K562 (cell line): Measurements from ENCODE around the gene FRMPD1. TPM values are rescaled to one million over a fixed set of nuclear protein-coding genes. Genes with fewer than 3 reads are reported as not detected.

Source experiments
- ARID3A ChIP-seq: IDR thresholded peaks from 2 replicates; pipeline ENCODE4 v1.6.1; 2012; ENCODE audit warnings: low read depth, low read length, improper control_type of control experiment, borderline replicate concordance
- CLOCK ChIP-seq: fragments of 250-450 bp; sonication (Bioruptor Pico); IDR thresholded peaks from 2 replicates; pipeline ENCODE4 v1.4.0; 2020; ENCODE audit warnings: mild to moderate bottlenecking, moderate library complexity, borderline replicate concordance
- GTF2B ChIP-seq: IDR thresholded peaks from 2 replicates; pipeline ENCODE4 v1.6.1; 2011; ENCODE audit not compliant: insufficient read length; ENCODE audit errors: extremely low read depth
- HOMEZ ChIP-seq: fragments of 250-450 bp; sonication (Bioruptor Pico); IDR thresholded peaks from 2 replicates; pipeline ENCODE4 v1.4.0; 2020; ENCODE audit warnings: mild to moderate bottlenecking, moderate library complexity
- RERE ChIP-seq: sonication (generic); formaldehyde crosslinking; IDR thresholded peaks from 2 replicates; pipeline ENCODE4 v1.8.0; 2023; ENCODE audit warnings: missing genetic modification reagents, mild to moderate bottlenecking, borderline replicate concordance
- SNIP1 ChIP-seq: fragments of 450-650 bp; IDR thresholded peaks from 2 replicates; pipeline ENCODE4 v1.7.1; 2017; ENCODE audit warnings: low read depth, mild to moderate bottlenecking
- ZBTB2 ChIP-seq: fragments of 450-650 bp; IDR thresholded peaks from 2 replicates; pipeline ENCODE4 v1.6.1; 2016; ENCODE audit warnings: antibody characterized with exemption
- ZNF589 ChIP-seq: fragments of 200-800 bp; sonication (Bioruptor generic); IDR thresholded peaks from 2 replicates; pipeline ENCODE4 v1.6.1; 2016; ENCODE audit warnings: low read depth, missing genetic modification characterization, missing compliant biosample characterization
- polyA plus RNA-seq, 8 experiments: library from polyadenylated mRNA; depleted of rRNA in 4 of 8; stranded (reverse) in 5 of 8; unstranded in 3 of 8; fragments of >200 nt; fragmentation: Nextera tagmentation in 2 of 8; fragmentation: Illumina TruSeq in 1 of 8; extraction: Ambion mirVana in 2 of 8; extraction: Trizol in 1 of 8; gene quantifications; 2 replicates each; pipeline versions ENCODE4 v1.2.1 to v1.2.3, GENCODE V29; 2011 to 2014; ENCODE audit warnings: inconsistent platforms in 1 of 8, missing spikeins in 1 of 8
- total RNA-seq, 7 experiments: library from RNA; depleted of rRNA in 6 of 7; stranded (reverse); fragments of >200 nt in 6 of 7; fragmentation: Illumina TruSeq in 2 of 7; extraction: Trizol in 2 of 7; gene quantifications; 2 replicates each; pipeline versions ENCODE4 v1.2.1 to v1.2.3, GENCODE V29; 2011 to 2021; ENCODE audit warnings: low replicate concordance in 1 of 7
- TF ChIP-seq, protein P1 (sequence below): fragments of 250-450 bp; sonication (Bioruptor Pico); IDR thresholded peaks from 2 replicates; pipeline ENCODE4 v1.8.0; 2022; ENCODE audit warnings: moderate library complexity, mild to moderate bottlenecking, inconsistent platforms

The FRMPD1 gene
- total and polyA plus RNA-seq, 9 of the 15 experiments (the other 6 are each of a cell fraction or from before 2014, with no cell fraction given) = not detected

DNA sequence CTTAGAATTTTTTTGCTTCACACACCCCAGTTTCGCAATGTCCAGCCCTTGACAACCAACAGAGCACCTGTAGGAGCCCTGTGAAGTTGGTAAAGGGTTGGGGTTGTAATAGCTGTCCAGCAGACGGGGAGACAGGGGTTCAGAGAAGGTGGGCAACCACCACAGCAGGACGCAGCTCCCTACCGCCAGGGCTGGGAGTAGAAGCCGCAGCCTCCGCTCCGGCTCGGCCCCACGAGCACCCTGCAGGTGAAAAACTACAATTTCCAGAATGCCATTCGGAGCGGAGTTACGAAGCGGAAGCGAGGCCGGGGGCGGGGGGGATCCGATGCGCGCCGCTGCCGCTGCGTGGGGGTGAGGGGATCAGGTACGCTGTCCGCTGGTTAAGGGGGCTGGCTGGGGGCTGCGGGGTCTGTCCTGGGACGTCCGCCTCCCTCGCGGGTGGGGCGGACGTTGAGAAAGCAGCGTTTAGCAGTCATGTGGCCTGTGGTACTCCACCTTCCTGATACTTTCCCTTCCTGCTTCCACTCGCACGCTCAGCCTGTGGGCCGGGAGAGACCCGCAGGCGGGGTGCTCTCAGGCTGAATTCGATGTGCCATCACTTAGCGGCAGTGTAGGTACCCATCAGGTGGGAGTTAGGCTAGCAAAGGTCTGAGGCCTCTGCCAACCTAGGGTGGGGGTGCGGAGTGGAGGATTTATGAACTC, 102.9 kb downstream of the FRMPD1 start, which contains the start of gene TRMT10B (continued):
- TF ChIP-seq RERE (CRISPR knock-in tag) (no peak), ARID3A (no peak), SNIP1 (no peak), CLOCK (no peak), HOMEZ (CRISPR knock-in tag) (no peak), ZBTB2 (no peak), GTF2B (no peak), ZNF589 (no peak)
- TF ChIP-seq, protein P1, sequence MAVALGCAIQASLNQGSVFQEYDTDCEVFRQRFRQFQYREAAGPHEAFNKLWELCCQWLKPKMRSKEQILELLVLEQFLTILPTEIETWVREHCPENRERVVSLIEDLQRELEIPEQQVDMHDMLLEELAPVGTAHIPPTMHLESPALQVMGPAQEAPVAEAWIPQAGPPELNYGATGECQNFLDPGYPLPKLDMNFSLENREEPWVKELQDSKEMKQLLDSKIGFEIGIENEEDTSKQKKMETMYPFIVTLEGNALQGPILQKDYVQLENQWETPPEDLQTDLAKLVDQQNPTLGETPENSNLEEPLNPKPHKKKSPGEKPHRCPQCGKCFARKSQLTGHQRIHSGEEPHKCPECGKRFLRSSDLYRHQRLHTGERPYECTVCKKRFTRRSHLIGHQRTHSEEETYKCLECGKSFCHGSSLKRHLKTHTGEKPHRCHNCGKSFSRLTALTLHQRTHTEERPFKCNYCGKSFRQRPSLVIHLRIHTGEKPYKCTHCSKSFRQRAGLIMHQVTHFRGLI (CRISPR knock-in tag) = no peak
